HepG2 (cell line): ENCODE data around the gene CHN2. TPM values are rescaled to one million over a fixed set of nuclear protein-coding genes. Genes with fewer than 3 reads are reported as not detected.
A peak's percentile ranks its signal among the peaks of the same experiment; 100 is the strongest.

ENCODE experiments used
- CBFB ChIP-seq: sonication (generic); formaldehyde crosslinking; IDR thresholded peaks from 2 replicates; pipeline ENCODE4 v1.4.0; 2020; ENCODE audit warnings: missing genetic modification reagents
- CENPT ChIP-seq: sonication (generic); formaldehyde crosslinking; IDR thresholded peaks from 2 replicates; pipeline ENCODE4 v1.8.0; 2022; ENCODE audit warnings: low read depth, mild to moderate bottlenecking, moderate library complexity, missing genetic modification reagents
- DNMT1 ChIP-seq: sonication (generic); formaldehyde crosslinking; IDR thresholded peaks from 2 replicates; pipeline ENCODE4 v1.5.1; 2020; ENCODE audit warnings: mild to moderate bottlenecking, missing genetic modification reagents
- JUNB ChIP-seq: sonication (generic); formaldehyde crosslinking; IDR thresholded peaks from 2 replicates; pipeline ENCODE4 v1.8.0; 2022; ENCODE audit warnings: missing genetic modification reagents, mild to moderate bottlenecking, borderline replicate concordance
- KLF16 ChIP-seq, 2 experiments: sonication (generic) in 1 of 2; formaldehyde crosslinking in 1 of 2; IDR thresholded peaks; 2 replicates each; pipeline versions ENCODE4 v1.6.1 to v1.8.0; 2016 to 2023; ENCODE audit warnings: missing genetic modification reagents in 2 of 2, missing compliant biosample characterization in 1 of 2
- YEATS2 ChIP-seq: sonication (generic); formaldehyde crosslinking; IDR thresholded peaks from 2 replicates; pipeline ENCODE4 v1.4.0; 2020; ENCODE audit warnings: missing genetic modification reagents, borderline replicate concordance
- ZNF20 ChIP-seq: sonication (generic); formaldehyde crosslinking; IDR thresholded peaks from 2 replicates; pipeline ENCODE4 v1.4.0; 2020; ENCODE audit warnings: mild to moderate bottlenecking, moderate library complexity, missing genetic modification reagents
- polyA plus RNA-seq, 8 experiments: library from polyadenylated mRNA; depleted of rRNA in 3 of 8; stranded (reverse) in 7 of 8; unstranded in 1 of 8; fragments of >200 nt; fragmentation: Illumina TruSeq in 4 of 8; extraction: Trizol in 4 of 8; gene quantifications; 2 replicates each; pipeline versions ENCODE4 v1.2.1 to v1.2.3, GENCODE V29; 2011 to 2016; ENCODE audit warnings: low read depth in 4 of 8, missing spikeins in 1 of 8, mixed read lengths in 1 of 8; ENCODE audit not compliant: insufficient read depth in 1 of 8
- total RNA-seq, 5 experiments: library from RNA; depleted of rRNA; stranded (reverse); fragments of >200 nt; fragmentation: Illumina TruSeq; extraction: Trizol; gene quantifications; 2 replicates each; pipeline ENCODE4 v1.2.3, GENCODE V29; 2016; ENCODE audit warnings: low read depth in 1 of 5
- TF ChIP-seq, protein P1 (sequence below), 2 experiments: fragments of 450-650 bp in 1 of 2; sonication (generic) in 1 of 2; formaldehyde crosslinking in 1 of 2; IDR thresholded peaks; 2 replicates each; pipeline versions ENCODE4 v1.6.1 to v1.8.0; 2016 to 2022; ENCODE audit warnings: antibody characterized with exemption in 1 of 2, mild to moderate bottlenecking in 1 of 2, missing genetic modification reagents in 1 of 2
- TF ChIP-seq, protein P2 (sequence below): sonication (generic); formaldehyde crosslinking; IDR thresholded peaks from 2 replicates; pipeline ENCODE4 v1.4.0; 2020; ENCODE audit warnings: mild to moderate bottlenecking, missing genetic modification reagents
- TF ChIP-seq, protein P3 (sequence below): sonication (generic); formaldehyde crosslinking; IDR thresholded peaks from 2 replicates; pipeline ENCODE4 v1.4.0; 2020; ENCODE audit warnings: mild to moderate bottlenecking, missing genetic modification reagents
- TF ChIP-seq, protein P4 (sequence below): sonication (generic); formaldehyde crosslinking; IDR thresholded peaks from 2 replicates; pipeline ENCODE4 v1.4.0; 2020; ENCODE audit warnings: missing genetic modification reagents; ENCODE audit errors: not compliant biosample characterization
- TF ChIP-seq, protein P5 (sequence below): sonication (generic); formaldehyde crosslinking; IDR thresholded peaks from 2 replicates; pipeline ENCODE4 v1.4.0; 2020; ENCODE audit warnings: mild to moderate bottlenecking, missing genetic modification reagents
- TF ChIP-seq, protein P6 (sequence below): sonication (generic); formaldehyde crosslinking; IDR thresholded peaks from 2 replicates; pipeline ENCODE4 v1.8.0; 2022; ENCODE audit warnings: missing genetic modification reagents, mild to moderate bottlenecking, inconsistent platforms, borderline replicate concordance

The CHN2 gene
- total and polyA plus RNA-seq, 2 of the 13 experiments (the other 11 are each of a cell fraction or from before 2014, with no cell fraction given) = 23.5 to 30.5 TPM

DNA sequence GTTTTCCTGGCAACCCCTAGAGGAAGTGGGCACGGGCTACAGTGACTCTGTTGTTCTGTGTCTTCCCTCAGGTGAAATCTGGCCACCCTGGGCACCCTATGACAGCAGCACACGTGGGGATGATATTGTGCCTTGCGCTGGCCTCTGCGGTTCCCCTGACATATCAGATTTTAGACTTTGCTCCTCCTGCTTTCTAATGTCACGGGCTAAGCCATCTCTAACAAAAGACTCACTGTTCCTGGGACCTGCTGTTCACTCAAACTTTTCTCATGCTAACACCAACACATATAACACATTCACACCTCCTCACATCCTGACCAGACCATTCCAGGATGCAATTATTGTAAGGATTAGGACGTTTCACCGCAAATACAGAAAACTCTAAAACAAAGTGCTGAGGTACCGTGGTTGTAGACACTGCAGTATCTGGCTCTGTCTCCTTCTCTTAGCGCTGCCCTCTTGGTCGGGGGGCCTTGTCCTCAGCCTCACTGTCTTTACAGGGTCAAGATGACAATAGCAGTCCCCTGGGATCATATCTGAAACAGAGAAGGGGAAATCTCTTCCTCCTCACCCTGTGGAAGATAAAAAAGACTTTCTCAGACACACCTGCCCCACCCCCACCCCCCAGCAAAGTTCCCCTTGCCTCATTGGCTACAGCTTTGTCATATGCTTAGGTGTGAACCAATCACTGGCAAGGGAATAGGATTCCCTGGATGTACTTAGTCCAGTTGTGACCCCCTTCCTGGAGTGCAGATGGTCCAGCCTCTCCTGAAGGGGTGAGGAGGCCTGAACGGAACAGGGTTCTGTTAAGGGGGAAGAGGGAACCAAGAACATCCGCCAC lies 14.1 kb downstream of the CHN2 start (continued):
- TF ChIP-seq, protein P1, sequence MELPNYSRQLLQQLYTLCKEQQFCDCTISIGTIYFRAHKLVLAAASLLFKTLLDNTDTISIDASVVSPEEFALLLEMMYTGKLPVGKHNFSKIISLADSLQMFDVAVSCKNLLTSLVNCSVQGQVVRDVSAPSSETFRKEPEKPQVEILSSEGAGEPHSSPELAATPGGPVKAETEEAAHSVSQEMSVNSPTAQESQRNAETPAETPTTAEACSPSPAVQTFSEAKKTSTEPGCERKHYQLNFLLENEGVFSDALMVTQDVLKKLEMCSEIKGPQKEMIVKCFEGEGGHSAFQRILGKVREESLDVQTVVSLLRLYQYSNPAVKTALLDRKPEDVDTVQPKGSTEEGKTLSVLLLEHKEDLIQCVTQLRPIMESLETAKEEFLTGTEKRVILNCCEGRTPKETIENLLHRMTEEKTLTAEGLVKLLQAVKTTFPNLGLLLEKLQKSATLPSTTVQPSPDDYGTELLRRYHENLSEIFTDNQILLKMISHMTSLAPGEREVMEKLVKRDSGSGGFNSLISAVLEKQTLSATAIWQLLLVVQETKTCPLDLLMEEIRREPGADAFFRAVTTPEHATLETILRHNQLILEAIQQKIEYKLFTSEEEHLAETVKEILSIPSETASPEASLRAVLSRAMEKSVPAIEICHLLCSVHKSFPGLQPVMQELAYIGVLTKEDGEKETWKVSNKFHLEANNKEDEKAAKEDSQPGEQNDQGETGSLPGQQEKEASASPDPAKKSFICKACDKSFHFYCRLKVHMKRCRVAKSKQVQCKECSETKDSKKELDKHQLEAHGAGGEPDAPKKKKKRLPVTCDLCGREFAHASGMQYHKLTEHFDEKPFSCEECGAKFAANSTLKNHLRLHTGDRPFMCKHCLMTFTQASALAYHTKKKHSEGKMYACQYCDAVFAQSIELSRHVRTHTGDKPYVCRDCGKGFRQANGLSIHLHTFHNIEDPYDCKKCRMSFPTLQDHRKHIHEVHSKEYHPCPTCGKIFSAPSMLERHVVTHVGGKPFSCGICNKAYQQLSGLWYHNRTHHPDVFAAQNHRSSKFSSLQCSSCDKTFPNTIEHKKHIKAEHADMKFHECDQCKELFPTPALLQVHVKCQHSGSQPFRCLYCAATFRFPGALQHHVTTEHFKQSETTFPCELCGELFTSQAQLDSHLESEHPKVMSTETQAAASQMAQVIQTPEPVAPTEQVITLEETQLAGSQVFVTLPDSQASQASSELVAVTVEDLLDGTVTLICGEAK (IDR thresholded peaks at IDR 0.05) = no peak
- TF ChIP-seq, protein P1 (CRISPR knock-in tag; IDR thresholded peaks at IDR 0.05) = no peak
- TF ChIP-seq ZNF20 (CRISPR knock-in tag) = no peak
- no peak for TF ChIP-seq JUNB (CRISPR knock-in tag)
- no peak for TF ChIP-seq DNMT1 (CRISPR knock-in tag)
- TF ChIP-seq, protein P2, sequence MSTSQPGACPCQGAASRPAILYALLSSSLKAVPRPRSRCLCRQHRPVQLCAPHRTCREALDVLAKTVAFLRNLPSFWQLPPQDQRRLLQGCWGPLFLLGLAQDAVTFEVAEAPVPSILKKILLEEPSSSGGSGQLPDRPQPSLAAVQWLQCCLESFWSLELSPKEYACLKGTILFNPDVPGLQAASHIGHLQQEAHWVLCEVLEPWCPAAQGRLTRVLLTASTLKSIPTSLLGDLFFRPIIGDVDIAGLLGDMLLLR (CRISPR knock-in tag) = peak; percentile 96; the same call in 1 of the 2 replicates
- TF ChIP-seq, protein P3, sequence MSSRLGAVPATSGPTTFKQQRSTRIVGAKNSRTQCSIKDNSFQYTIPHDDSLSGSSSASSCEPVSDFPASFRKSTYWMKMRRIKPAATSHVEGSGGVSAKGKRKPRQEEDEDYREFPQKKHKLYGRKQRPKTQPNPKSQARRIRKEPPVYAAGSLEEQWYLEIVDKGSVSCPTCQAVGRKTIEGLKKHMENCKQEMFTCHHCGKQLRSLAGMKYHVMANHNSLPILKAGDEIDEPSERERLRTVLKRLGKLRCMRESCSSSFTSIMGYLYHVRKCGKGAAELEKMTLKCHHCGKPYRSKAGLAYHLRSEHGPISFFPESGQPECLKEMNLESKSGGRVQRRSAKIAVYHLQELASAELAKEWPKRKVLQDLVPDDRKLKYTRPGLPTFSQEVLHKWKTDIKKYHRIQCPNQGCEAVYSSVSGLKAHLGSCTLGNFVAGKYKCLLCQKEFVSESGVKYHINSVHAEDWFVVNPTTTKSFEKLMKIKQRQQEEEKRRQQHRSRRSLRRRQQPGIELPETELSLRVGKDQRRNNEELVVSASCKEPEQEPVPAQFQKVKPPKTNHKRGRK (CRISPR knock-in tag) = no peak
- TF ChIP-seq, protein P4, sequence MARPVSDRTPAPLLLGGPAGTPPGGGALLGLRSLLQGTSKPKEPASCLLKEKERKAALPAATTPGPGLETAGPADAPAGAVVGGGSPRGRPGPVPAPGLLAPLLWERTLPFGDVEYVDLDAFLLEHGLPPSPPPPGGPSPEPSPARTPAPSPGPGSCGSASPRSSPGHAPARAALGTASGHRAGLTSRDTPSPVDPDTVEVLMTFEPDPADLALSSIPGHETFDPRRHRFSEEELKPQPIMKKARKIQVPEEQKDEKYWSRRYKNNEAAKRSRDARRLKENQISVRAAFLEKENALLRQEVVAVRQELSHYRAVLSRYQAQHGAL (CRISPR knock-in tag) = no peak
- TF ChIP-seq, protein P5, sequence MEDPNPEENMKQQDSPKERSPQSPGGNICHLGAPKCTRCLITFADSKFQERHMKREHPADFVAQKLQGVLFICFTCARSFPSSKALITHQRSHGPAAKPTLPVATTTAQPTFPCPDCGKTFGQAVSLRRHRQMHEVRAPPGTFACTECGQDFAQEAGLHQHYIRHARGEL (CRISPR knock-in tag) = no peak
- peak; percentile 93 for TF ChIP-seq CBFB (CRISPR knock-in tag)
- peak in 1 of 2 experiments; percentile 51; a peak in 1 of 4 replicates for TF ChIP-seq KLF16 (CRISPR knock-in tag; IDR thresholded peaks at IDR 0.05)
- peak; percentile 43; the same call in 1 of the 2 replicates for TF ChIP-seq YEATS2
- TF ChIP-seq, protein P6, sequence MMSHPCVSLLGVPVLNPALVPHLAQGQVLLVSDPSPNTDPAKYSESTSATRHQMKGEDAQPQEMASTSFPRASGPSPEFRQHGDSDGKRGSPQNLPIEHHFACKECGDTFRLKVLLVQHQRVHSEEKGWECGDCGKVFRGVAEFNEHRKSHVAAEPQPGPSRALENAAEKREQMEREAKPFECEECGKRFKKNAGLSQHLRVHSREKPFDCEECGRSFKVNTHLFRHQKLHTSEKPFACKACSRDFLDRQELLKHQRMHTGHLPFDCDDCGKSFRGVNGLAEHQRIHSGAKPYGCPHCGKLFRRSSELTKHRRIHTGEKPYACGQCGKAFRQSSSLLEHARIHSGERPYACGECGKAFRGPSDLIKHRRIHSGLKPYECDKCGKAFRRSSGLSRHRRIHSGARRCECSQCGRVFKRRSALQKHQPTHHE (CRISPR knock-in tag) = no peak
- TF ChIP-seq CENPT = no peak
